K562 treated with DMSO at 1 percent for 48 hours (cell line): Measurements from ENCODE around the gene AP4M1. TPM values are rescaled to one million over a fixed set of nuclear protein-coding genes. Genes with fewer than 3 reads are reported as not detected.

Experiments used
- total RNA-seq: library from RNA; unstranded; fragments of 300-600 nt; gene quantifications from 2 replicates; pipeline ENCODE4 v1.2.3, GENCODE V29; 2022; ENCODE audit warnings: low replicate concordance; ENCODE audit errors: extremely low read depth

Gene AP4M1
- not detected in 2 replicates for total RNA-seq

GRCh38 chr7:100101016-100101862 is at the start of gene AP4M1, which contains the start of gene MCM7:
Gene AP4M1, plus strand, starts transcription at chr7:100101643. Its CDS starts 72 bp downstream, at chr7:100101715.
Gene MCM7, minus strand, starts transcription at chr7:100101397. Its CDS starts 103 bp downstream, at chr7:100101294.

GRCh38 chr7:100081535-100082102 is 19.8 kb upstream of the AP4M1 start, which contains the start of gene ZNF3:
Gene ZNF3, minus strand, starts transcription at chr7:100081723. Its CDS starts 4,366 bp downstream, at chr7:100077357.

GRCh38 chr7:100088621-100089457 is 12.6 kb upstream of the AP4M1 start, which contains the start of gene COPS6:
Gene COPS6, plus strand, starts transcription at chr7:100088969. Its CDS starts 22 bp downstream, at chr7:100088991.

GRCh38 chr7:100119072-100119969 is 17.9 kb downstream of the AP4M1 start, which contains the start of the genes CNPY4 and TAF6:
Gene CNPY4, plus strand, starts transcription at chr7:100119634. Its CDS starts 111 bp downstream, at chr7:100119745.
Gene TAF6, minus strand, starts transcription at chr7:100119358. Its CDS starts 5,149 bp downstream, at chr7:100114209.

GRCh38 chr7:100126931-100127865 is 25.8 kb downstream of the AP4M1 start, which contains the start of gene MBLAC1:
Gene MBLAC1, plus strand, starts transcription at chr7:100126967. Its CDS starts 429 bp downstream, at chr7:100127396.

GRCh38 chr7:100148559-100149328 is 47.3 kb downstream of the AP4M1 start, which contains the start of gene LAMTOR4:
Gene LAMTOR4, plus strand, starts transcription at chr7:100148918. Its CDS starts 55 bp downstream, at chr7:100148973.

Other genes with a start within 250 kb of the AP4M1 start
- gene OR2AE1, start 224.6 kb upstream of the AP4M1 start, total RNA-seq: not detected in 2 replicates
- gene TRIM4, start 182.1 kb upstream of the AP4M1 start, total RNA-seq: not detected in 2 replicates
- gene GJC3, start 172.0 kb upstream of the AP4M1 start, total RNA-seq: not detected in 2 replicates
- not detected in 2 replicates for gene AZGP1, start 125.6 kb upstream of the AP4M1 start, total RNA-seq
- gene ZKSCAN1, start 86.0 kb upstream of the AP4M1 start, total RNA-seq: not detected in 2 replicates
- gene ZSCAN21, start 51.9 kb upstream of the AP4M1 start, total RNA-seq: not detected in 2 replicates
- gene ZNF3, start 19.9 kb upstream of the AP4M1 start, total RNA-seq: not detected in 2 replicates
- gene COPS6, start 12.7 kb upstream of the AP4M1 start, total RNA-seq: 306 TPM in 1 of 2 replicates, not detected in the other
- gene MCM7, start 246 bp upstream of the AP4M1 start, total RNA-seq: 392 and 458 TPM in 2 replicates
- not detected in 2 replicates for gene TAF6, start 17.7 kb downstream of the AP4M1 start, total RNA-seq
- gene CNPY4, start 18.0 kb downstream of the AP4M1 start, total RNA-seq: not detected in 2 replicates
- not detected in 2 replicates for gene MBLAC1, start 25.3 kb downstream of the AP4M1 start, total RNA-seq
- 1,877 TPM in 1 of 2 replicates, not detected in the other for gene LAMTOR4, start 47.3 kb downstream of the AP4M1 start, total RNA-seq
- gene TRAPPC14, start 57.1 kb downstream of the AP4M1 start, total RNA-seq: not detected in 2 replicates
- gene GAL3ST4, start 67.0 kb downstream of the AP4M1 start, total RNA-seq: not detected in 2 replicates
- not detected in 2 replicates for gene GPC2, start 75.7 kb downstream of the AP4M1 start, total RNA-seq
- gene STAG3, start 76.3 kb downstream of the AP4M1 start, total RNA-seq: not detected in 2 replicates
- gene PVRIG, start 118.3 kb downstream of the AP4M1 start, total RNA-seq: not detected in 2 replicates
- gene SPDYE3, start 206.1 kb downstream of the AP4M1 start, total RNA-seq: not detected in 2 replicates